Type B pancreatic cell (in vitro differentiated cells): ENCODE results near the gene LTV1. TPM values are rescaled to one million over a fixed set of nuclear protein-coding genes. Genes with fewer than 3 reads are reported as not detected.
"Not testable (repeated sequence)": the region's sequence is repeated elsewhere in the genome, so short reads cannot be mapped to it uniquely, and the experiment has no call there.

Experiments
- DNase-seq: peaks from one replicate; pipeline ENCODE4 v3.0.0; 2021; ENCODE audit warnings: mixed read lengths; ENCODE audit not compliant: unreplicated experiment; ENCODE audit errors: extremely low spot score
- H3K27ac Mint-ChIP-seq: 2 replicates; pipeline ENCODE4 v1.8.0; 2021; ENCODE audit warnings: mild to moderate bottlenecking, mixed read lengths
- H3K27me3 Mint-ChIP-seq: 2 replicates; pipeline ENCODE4 v1.8.0; 2021; ENCODE audit warnings: mixed read lengths
- H3K36me3 Mint-ChIP-seq: 2 replicates; pipeline ENCODE4 v1.8.0; 2021; ENCODE audit warnings: mixed read lengths
- H3K4me1 Mint-ChIP-seq: one replicate; pipeline ENCODE4 v1.8.0; 2021; ENCODE audit warnings: mixed read lengths; ENCODE audit not compliant: unreplicated experiment
- H3K4me3 Mint-ChIP-seq: 2 replicates; pipeline ENCODE4 v1.8.0; 2021; ENCODE audit warnings: mild to moderate bottlenecking, mixed read lengths
- H3K9me3 Mint-ChIP-seq: 2 replicates; pipeline ENCODE4 v1.8.0; 2021; ENCODE audit warnings: mixed read lengths
- CTCF ChIP-seq: fragments of 200-600 bp; sonication (generic); conservative IDR thresholded peaks from 2 replicates; pipeline ENCODE4 v1.5.0; 2021; ENCODE audit warnings: antibody characterized with exemption, mild to moderate bottlenecking
- long read RNA-seq: library from polyadenylated mRNA; unstranded; transcript quantifications from one replicate; pipeline ENCODE4 v2.0.0, GENCODE V29; 2020
- total RNA-seq: library from RNA; stranded (reverse); gene quantifications from 2 replicates; pipeline ENCODE4 v1.2.1, GENCODE V29; 2021; ENCODE audit warnings: low replicate concordance

Gene LTV1
- total RNA-seq, result 18.7 and 24.2 TPM in 2 replicates
- long read RNA-seq, transcript LTV1-201 (11 exons, 1,847 nt), result major isoform, 72 of 145 reads
- long read RNA-seq, partial matches to known transcripts, result 61 of 145 reads
- long read RNA-seq, other reads (novel, unspliced or antisense), result 12 of 145 reads

- Mint-ChIP-seq H3K9me3 (no peaks in the 10 kb centered on the region), H3K27me3 (no peaks in the 10 kb centered on the region), H3K27ac (peak within 1 kb of the TSS; percentile 94), H3K4me3 (peak within 1 kb of the TSS; percentile 97), H3K36me3 (peaks cover 17% of the 10 kb centered on the region), H3K4me1 (peaks cover 17% of the 10 kb centered on the region)
- peak; percentile 14 for TF ChIP-seq CTCF
- peak; percentile 96 for DNase-seq
Observed at GRCh38 chr6:143842902-143843676, at the start of gene LTV1. LTV1 (plus strand) TSS chr6:143843338; CDS start chr6:143843478, 140 bp downstream.

- not testable (repeated sequence) for H3K27ac Mint-ChIP-seq, H3K9me3 Mint-ChIP-seq, H3K4me3 Mint-ChIP-seq, H3K27me3 Mint-ChIP-seq, DNase-seq, H3K4me1 Mint-ChIP-seq
- peaks cover 62% of the 10 kb centered on the region for H3K36me3 Mint-ChIP-seq
Observed at GRCh38 chr6:143796551-143796950, 46.6 kb upstream of the LTV1 start.

- not testable (repeated sequence) for H3K9me3 Mint-ChIP-seq, H3K27me3 Mint-ChIP-seq, H3K27ac Mint-ChIP-seq, DNase-seq, H3K4me1 Mint-ChIP-seq, H3K4me3 Mint-ChIP-seq
- H3K36me3 Mint-ChIP-seq, result peaks cover 58% of the 10 kb centered on the region
Observed at GRCh38 chr6:143798487-143798886, 44.7 kb upstream of the LTV1 start.

- no peak overlapping the region for H3K27ac Mint-ChIP-seq
- peaks cover 46% of the 10 kb centered on the region for H3K36me3 Mint-ChIP-seq
- H3K4me1 Mint-ChIP-seq, result no peaks in the 10 kb centered on the region
- no peak for DNase-seq
- no peak overlapping the region for H3K4me3 Mint-ChIP-seq
- no peak for TF ChIP-seq CTCF
- H3K27me3 Mint-ChIP-seq, result no peaks in the 10 kb centered on the region
- H3K9me3 Mint-ChIP-seq, result peaks cover 6% of the 10 kb centered on the region
Observed at GRCh38 chr6:143802833-143803565, 40.1 kb upstream of the LTV1 start.

- Mint-ChIP-seq H3K4me3 (no peak overlapping the region), H3K27me3 (no peaks in the 10 kb centered on the region), H3K36me3 (peaks cover 43% of the 10 kb centered on the region), H3K9me3 (peaks cover 6% of the 10 kb centered on the region), H3K27ac (no peak overlapping the region), H3K4me1 (no peaks in the 10 kb centered on the region)
- no peak for TF ChIP-seq CTCF
- DNase-seq, result no peak
Observed at GRCh38 chr6:143803769-143804568, 39.2 kb upstream of the LTV1 start.

- Mint-ChIP-seq H3K27ac (no peak overlapping the region), H3K4me3 (no peak overlapping the region), H3K36me3 (peaks cover 34% of the 10 kb centered on the region), H3K27me3 (no peaks in the 10 kb centered on the region), H3K9me3 (no peaks in the 10 kb centered on the region), H3K4me1 (no peaks in the 10 kb centered on the region)
- DNase-seq, result no peak
- TF ChIP-seq CTCF, result no peak
Observed at GRCh38 chr6:143804835-143805239, 38.3 kb upstream of the LTV1 start.
